ENCODE measurements around the gene ZNF674. TPM values are rescaled to one million over a fixed set of nuclear protein-coding genes. Genes with fewer than 3 reads are reported as not detected.

ZNF674 gene
- total RNA-seq, 2 donors from 2014 or later: 3.7 to 4.3 TPM

DNA sequence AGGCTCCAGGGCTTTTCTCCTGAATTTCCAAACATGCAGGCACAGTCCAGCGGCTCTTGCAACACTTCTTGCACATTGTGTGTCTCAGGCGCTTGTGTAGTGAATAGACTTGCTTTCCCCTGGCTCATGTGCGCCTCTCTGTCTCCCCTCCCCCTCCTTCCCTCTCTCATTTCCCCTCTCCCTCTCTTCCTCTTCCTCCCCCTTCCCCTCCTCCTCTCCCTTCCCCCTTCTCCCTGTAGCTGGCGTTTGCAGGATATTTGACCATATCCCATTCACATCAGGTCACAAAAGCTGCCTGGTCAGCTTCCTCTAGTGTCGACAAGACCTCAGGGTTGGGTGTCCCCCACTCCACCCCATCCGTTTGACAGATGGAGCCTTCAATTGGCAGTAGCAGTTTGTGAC is 30.8 kb upstream of the ZNF674 start:
- ATAC-seq (replicated peaks in 1 of 2) (no peak), DNase-seq (no peak)
- Mint-ChIP-seq H3K4me3 (peak overlapping the region; percentile 86 to 88), H3K27ac (peak overlapping the region; percentile 14), H3K36me3 (ENCODE audit: insufficient read depth in 2 of 2) (peaks cover 0 to 5% of the 10 kb centered on the region in 2 donors), H3K4me1 (ENCODE audit: low read depth) (peaks cover 53% of the 10 kb centered on the region), H3K9me3 (no peaks in the 10 kb centered on the region), H3K27me3 (ENCODE audit: low read depth) (peaks cover 8% of the 10 kb centered on the region)

DNA sequence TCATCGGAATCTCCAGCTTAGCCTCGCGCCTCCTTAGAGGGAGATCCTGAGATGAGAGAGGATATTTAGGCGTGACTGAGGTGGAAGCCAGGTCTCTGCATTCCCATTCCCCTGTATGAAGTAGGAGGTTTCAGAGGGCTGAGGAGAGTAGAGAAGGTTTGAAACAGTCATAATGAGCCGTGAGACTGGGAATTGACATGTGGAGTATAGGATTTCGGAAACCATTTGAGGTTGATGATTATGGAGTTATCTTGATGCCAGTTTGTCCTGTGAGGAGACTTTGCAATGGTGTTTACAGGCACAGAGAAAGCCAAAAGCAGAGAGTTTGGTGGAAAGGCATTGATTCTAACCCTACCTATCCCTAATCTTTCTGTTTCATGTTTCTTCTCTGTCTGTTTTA is 30.4 kb upstream of the ZNF674 start:
- H3K27ac Mint-ChIP-seq: no peak overlapping the region
- no peaks in the 10 kb centered on the region for H3K9me3 Mint-ChIP-seq
- peaks cover 55% of the 10 kb centered on the region for H3K4me1 Mint-ChIP-seq (ENCODE audit: low read depth)
- H3K27me3 Mint-ChIP-seq (ENCODE audit: low read depth): peaks cover 8% of the 10 kb centered on the region
- ATAC-seq (replicated peaks in 1 of 2): no peak
- DNase-seq: no peak
- peaks cover 0 to 5% of the 10 kb centered on the region in 2 donors for H3K36me3 Mint-ChIP-seq (ENCODE audit: insufficient read depth in 2 of 2)
- peak overlapping the region; percentile 86 to 88 for H3K4me3 Mint-ChIP-seq

DNA sequence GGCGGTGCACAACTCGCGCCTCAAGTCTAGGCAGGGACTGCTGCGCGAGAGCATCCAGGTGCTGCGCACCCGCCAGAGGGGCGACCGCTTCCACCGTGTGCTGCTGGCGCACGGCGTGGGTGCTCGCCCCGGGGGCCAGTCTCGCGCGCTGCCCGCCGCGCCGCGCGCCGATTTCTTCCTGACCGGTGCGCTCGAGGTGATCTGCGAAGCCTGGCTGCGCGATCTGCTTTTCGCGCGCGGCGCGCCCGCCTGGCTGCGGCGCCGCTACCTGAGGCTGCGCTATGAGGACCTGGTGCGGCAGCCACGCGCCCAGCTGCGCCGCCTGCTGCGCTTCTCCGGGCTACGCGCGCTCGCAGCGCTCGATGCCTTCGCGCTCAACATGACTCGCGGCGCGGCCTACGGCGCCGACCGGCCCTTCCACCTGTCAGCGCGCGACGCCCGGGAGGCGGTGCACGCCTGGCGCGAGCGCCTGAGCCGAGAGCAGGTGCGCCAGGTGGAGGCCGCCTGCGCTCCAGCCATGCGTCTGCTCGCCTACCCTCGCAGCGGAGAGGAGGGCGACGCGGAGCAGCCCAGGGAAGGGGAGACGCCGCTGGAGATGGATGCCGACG is 29.7 kb upstream of the ZNF674 start:
- H3K4me3 Mint-ChIP-seq: peak overlapping the region; percentile 86 to 88
- DNase-seq (peak; percentile 55 to 59), ATAC-seq (replicated peaks in 1 of 2) (peak; percentile 9 to 27)
- H3K9me3 Mint-ChIP-seq: no peaks in the 10 kb centered on the region
- no peak overlapping the region for H3K27ac Mint-ChIP-seq
- H3K4me1 Mint-ChIP-seq (ENCODE audit: low read depth): peaks cover 55% of the 10 kb centered on the region
- H3K36me3 Mint-ChIP-seq (ENCODE audit: insufficient read depth in 2 of 2): peaks cover 0 to 5% of the 10 kb centered on the region in 2 donors
- peaks cover 8% of the 10 kb centered on the region for H3K27me3 Mint-ChIP-seq (ENCODE audit: low read depth)

DNA sequence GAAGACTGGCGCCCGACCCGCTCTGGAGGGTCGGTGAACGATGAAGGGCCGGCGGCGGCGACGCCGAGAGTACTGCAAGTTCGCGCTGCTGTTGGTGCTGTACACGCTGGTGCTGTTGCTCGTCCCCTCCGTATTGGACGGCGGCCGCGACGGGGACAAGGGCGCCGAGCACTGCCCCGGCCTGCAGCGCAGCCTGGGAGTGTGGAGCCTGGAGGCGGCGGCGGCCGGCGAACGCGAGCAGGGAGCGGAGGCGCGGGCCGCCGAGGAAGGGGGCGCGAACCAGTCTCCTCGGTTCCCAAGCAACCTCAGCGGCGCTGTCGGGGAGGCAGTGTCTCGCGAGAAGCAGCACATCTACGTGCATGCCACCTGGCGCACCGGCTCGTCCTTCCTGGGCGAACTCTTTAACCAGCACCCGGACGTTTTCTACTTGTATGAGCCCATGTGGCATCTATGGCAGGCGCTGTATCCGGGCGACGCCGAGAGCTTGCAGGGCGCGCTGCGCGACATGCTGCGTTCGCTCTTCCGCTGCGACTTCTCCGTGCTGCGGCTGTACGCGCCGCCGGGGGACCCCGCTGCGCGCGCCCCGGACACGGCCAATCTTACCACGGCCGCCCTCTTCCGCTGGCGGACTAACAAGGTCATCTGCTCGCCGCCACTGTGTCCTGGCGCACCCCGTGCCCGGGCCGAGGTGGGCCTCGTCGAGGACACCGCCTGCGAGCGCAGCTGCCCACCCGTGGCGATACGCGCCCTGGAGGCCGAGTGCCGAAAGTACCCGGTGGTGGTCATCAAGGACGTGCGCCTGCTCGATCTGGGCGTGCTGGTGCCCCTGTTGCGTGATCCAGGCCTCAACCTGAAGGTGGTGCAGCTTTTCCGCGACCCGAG is 28.9 kb upstream of the ZNF674 start:
- peak; percentile 43 to 46 for ATAC-seq (replicated peaks in 1 of 2)
- Mint-ChIP-seq H3K27me3 (ENCODE audit: low read depth) (peaks cover 8% of the 10 kb centered on the region), H3K36me3 (ENCODE audit: insufficient read depth in 2 of 2) (peaks cover 0 to 5% of the 10 kb centered on the region in 2 donors), H3K27ac (peak overlapping the region; percentile 42), H3K4me3 (peak overlapping the region; percentile 86 to 88), H3K4me1 (ENCODE audit: low read depth) (peaks cover 50% of the 10 kb centered on the region), H3K9me3 (no peaks in the 10 kb centered on the region)
- peak; percentile 68 to 78 for DNase-seq

DNA sequence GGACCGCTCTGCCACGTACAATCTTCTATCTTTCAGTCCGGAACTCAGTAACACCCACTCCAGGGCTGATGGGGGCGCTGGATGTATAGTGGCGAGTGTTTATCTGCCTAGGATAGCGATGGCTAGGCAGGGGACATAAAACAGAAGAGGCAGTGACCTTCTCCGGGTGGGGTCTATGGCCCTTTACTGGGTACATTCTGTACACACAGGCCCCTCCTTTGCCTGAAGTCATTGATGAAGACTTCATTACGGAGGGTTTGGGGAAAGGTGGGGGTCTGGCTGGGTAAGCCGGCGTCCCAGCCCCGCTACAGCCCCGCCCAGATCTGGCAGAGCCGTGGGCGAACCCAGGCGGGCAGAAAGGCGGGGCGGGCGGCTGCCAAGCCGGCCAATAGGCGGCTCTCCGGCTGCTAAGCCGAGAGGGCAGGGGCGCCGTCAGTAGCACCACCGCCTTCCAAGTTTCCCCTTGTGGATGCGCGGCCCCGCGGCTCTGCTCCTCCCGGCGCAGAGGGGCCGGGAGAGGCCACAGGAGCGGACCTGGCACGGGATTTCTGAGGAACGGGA is 28.2 kb upstream of the ZNF674 start, which contains the start of gene CHST7:
CHST7 (plus strand) TSS at position 435 of the 561 bp plus-strand sequence. CDS start 167 bp downstream, outside the sequence.
- Mint-ChIP-seq H3K27me3 (ENCODE audit: low read depth) (peaks cover 14% of the 10 kb centered on the region), H3K4me3 (peak within 1 kb of the TSS; percentile 86 to 88), H3K27ac (peak within 1 kb of the TSS; percentile 95), H3K9me3 (no peaks in the 10 kb centered on the region), H3K4me1 (ENCODE audit: low read depth) (peaks cover 49% of the 10 kb centered on the region), H3K36me3 (ENCODE audit: insufficient read depth in 2 of 2) (peaks cover 0 to 3% of the 10 kb centered on the region in 2 donors)
- ATAC-seq (replicated peaks in 1 of 2) (peak; percentile 61), DNase-seq (peak; percentile 71 to 76)

DNA sequence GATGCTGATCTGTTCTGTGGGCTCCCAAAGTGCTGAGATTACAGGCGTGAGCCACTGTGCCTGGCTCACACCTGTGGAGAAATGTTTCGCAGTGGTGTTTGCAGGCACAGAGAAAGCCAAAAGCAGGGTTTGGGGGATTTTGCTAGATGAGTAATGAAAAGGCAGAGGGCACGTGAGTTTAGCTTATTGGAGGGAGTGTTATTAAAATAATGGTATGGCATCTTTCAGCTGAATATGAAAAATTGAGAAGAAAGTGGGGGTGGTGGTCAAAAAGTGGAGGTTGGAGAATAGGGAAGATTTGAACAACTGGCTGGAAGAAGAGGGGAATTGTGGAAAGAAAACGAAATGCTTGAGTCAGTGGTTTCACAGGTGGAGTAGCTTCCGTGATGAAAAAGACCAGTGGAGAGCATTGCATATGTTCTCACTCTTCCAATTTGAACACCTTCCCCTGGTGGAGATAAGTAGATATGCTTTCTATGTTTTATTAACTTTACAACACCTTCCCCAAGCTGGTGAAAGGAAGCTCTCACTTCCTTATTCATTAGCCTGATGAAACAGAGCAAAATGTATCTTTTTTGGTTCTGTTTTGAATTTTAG is 27.2 kb upstream of the ZNF674 start:
- Mint-ChIP-seq H3K4me1 (ENCODE audit: low read depth) (peaks cover 42% of the 10 kb centered on the region), H3K4me3 (peak overlapping the region; percentile 86 to 88), H3K27me3 (ENCODE audit: low read depth) (peaks cover 14% of the 10 kb centered on the region), H3K27ac (peak overlapping the region; percentile 95), H3K9me3 (no peaks in the 10 kb centered on the region), H3K36me3 (ENCODE audit: insufficient read depth in 2 of 2) (peaks cover 0 to under 1% of the 10 kb centered on the region in 2 donors)
- ATAC-seq (replicated peaks in 1 of 2): peak; percentile 65 to 68
- peak; percentile 48 to 68 for DNase-seq

DNA sequence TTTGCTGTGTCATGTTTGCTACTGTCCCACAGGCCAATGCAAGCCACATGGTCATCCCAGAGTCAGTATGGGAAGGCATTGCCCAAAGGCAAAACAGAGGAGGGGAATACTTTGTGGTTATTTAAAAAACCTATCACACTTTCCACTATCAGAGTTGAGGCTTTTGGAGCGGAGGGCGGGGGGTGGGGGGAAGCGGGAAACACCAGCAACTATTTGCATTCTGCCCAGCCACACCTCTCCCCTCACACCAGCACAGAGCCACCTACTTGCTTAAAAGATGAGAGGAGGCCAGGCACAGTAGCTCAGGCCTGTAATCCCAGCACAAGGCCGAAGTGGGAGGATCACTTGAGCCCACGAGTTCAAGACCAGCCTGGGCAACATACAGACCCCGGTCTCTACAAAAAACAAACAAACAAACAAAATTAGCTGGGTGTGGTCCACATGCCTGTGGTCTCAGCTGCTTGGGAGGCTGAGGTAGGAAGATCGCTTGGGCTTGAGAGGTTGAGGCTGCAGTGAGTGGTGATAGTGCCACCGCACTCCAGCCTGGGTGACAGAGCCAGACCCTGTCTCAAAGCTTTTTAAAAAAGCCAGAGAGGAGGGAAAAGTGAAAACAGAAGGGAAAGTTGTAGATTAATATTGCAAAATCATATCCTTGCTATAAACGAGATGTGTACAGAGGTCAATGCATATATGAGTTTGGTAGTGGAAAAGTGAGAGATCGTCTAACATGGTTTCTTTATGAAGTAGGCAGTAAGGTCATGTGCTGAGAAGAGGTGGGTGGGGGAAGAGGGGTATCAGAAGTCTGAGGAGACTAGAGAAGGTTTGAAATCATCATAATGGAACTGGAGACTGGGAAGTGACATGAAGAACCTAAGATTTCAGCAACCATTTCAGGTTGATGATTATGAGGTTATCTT is 26.5 kb upstream of the ZNF674 start:
- H3K27ac Mint-ChIP-seq: peak overlapping the region; percentile 95

DNA sequence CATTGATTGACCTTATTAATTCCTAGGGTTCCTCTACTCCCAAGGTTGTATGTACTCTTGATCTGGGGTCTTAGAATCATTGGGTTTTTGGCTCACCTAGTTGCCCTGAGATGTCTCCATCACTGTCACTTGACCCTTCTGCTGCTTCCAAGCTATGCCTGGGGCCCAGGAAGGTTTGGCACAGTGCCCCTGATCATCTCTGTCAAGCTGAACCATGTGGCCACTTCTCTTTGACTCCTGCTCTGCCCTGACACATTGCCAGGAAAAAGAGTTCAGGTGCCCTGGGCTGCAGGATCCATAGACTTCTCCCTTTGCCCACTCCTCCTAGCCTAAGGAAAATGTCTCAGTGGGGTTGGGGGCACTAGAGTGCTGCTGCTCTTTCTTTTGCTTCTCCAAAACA is 24.4 kb upstream of the ZNF674 start:
- peaks cover 6% of the 10 kb centered on the region for H3K27me3 Mint-ChIP-seq (ENCODE audit: low read depth)
- ATAC-seq (replicated peaks in 1 of 2) (no peak), DNase-seq (no peak)
- no peaks in the 10 kb centered on the region for H3K9me3 Mint-ChIP-seq
- H3K4me3 Mint-ChIP-seq: no peak overlapping the region
- H3K27ac Mint-ChIP-seq: no peak overlapping the region
- peaks cover 0 to 3% of the 10 kb centered on the region in 2 donors for H3K36me3 Mint-ChIP-seq (ENCODE audit: insufficient read depth in 2 of 2)
- H3K4me1 Mint-ChIP-seq (ENCODE audit: low read depth): peaks cover 26% of the 10 kb centered on the region

More for the DNA sequence above, 26.5 kb upstream of the ZNF674 start:
- H3K4me3 Mint-ChIP-seq: peak overlapping the region; percentile 86 to 88
- H3K27me3 Mint-ChIP-seq (ENCODE audit: low read depth): peaks cover 12% of the 10 kb centered on the region
- H3K9me3 Mint-ChIP-seq: no peaks in the 10 kb centered on the region
- DNase-seq (no peak), ATAC-seq (replicated peaks in 1 of 2) (no peak)
- peaks cover 36% of the 10 kb centered on the region for H3K4me1 Mint-ChIP-seq (ENCODE audit: low read depth)
- peaks cover 0 to 1% of the 10 kb centered on the region in 2 donors for H3K36me3 Mint-ChIP-seq (ENCODE audit: insufficient read depth in 2 of 2)

DNA sequence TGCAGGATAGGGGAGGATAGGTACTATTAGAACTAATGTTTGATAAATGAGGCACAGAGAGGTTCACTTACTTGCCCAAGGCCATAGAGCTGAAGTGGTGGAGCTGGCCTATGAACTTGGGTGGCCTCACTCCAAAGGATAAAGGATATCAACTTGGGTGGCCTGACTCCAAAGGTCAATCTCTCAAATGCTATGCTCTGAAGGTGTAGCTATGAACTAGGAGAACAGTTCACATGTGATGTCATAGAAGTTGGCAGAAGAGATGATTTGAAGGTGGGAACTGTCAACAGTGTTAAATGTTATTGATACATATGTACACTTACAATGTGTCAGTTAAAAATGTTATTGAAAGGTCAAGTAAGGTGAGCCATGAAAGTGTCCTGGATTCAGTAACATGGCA is 22.2 kb upstream of the ZNF674 start:
- DNase-seq: no peak
- ATAC-seq (replicated peaks in 1 of 2): no peak
- H3K36me3 Mint-ChIP-seq (ENCODE audit: insufficient read depth in 2 of 2): peaks cover 0 to 3% of the 10 kb centered on the region in 2 donors
- peaks cover 8% of the 10 kb centered on the region for H3K27me3 Mint-ChIP-seq (ENCODE audit: low read depth)
- H3K4me3 Mint-ChIP-seq: no peak overlapping the region
- H3K9me3 Mint-ChIP-seq: no peaks in the 10 kb centered on the region
- peaks cover 18% of the 10 kb centered on the region for H3K4me1 Mint-ChIP-seq (ENCODE audit: low read depth)
- H3K27ac Mint-ChIP-seq: no peak overlapping the region

DNA sequence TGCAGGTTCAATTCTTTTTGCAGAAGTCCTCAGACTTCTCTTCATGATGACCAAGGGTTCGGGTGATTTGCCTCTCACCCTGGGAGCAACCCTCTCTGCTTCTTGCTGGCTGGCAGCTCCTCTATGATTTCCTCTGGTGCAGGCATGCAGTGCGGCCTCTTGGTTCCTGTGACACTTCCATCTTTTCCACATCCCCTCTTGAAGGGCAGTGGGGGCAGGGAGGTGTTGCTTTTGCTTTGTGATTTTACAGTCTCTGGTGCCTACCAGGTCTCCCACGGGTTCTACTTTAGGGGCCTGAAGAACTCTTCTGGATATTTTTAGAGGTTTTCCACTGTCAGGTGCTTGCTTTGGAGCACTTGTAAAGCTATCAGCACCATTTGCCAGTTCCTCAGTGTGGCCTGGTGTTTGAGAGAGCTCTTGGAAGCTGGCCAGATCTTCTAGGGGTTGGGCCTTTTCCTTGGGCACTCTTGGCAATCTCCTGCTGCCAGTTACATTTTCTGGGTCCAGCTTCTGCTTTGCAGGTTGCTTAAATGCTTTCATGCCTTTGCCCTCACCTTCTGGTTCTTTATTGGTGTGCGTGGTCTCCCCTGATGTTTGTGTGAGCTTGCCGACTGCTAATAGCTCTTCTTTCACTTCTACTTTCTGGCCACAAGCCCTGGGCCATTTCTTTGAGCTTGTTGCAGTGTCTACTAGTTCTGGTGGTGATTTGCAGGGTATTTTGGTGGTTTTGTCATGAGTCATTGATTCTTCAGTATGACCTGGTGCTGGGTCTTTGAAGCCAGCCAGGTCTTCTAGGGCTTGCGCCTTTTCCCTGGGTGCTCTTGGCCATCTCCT is 16.8 kb upstream of the ZNF674 start:
- peak overlapping the region in 1 of 2 donors; percentile 22 for H3K4me3 Mint-ChIP-seq
- DNase-seq (peak; percentile 22 to 47), ATAC-seq (replicated peaks in 1 of 2) (peak; percentile 96 to 99)
- H3K4me1 Mint-ChIP-seq (ENCODE audit: low read depth): peaks cover 16% of the 10 kb centered on the region
- H3K36me3 Mint-ChIP-seq (ENCODE audit: insufficient read depth in 2 of 2): peaks cover 0 to 2% of the 10 kb centered on the region in 2 donors
- H3K27ac Mint-ChIP-seq: no peak overlapping the region
- H3K9me3 Mint-ChIP-seq: no peaks in the 10 kb centered on the region
- H3K27me3 Mint-ChIP-seq (ENCODE audit: low read depth): peaks cover 21% of the 10 kb centered on the region

DNA sequence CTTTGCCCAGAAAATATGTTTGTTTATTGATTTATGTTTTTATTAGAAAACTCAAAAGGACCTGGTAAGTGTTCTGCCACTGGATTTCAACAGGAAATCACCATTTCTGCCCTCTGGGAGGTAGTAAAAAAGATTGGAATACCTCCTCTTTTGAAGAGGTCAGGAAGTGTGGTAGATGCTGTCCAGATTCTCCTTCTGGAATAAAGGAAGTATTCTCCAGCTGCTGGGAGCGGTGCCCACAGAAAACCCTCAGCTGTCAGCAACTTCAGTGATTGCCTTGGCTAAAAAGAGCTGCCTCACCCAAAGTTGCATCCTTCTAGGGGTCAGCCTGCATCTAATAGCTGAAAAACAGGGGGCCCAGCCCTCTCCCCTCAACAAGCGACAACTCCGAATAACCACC is 13.8 kb upstream of the ZNF674 start:
- Mint-ChIP-seq H3K9me3 (no peaks in the 10 kb centered on the region), H3K4me1 (ENCODE audit: low read depth) (peaks cover 16% of the 10 kb centered on the region), H3K36me3 (ENCODE audit: insufficient read depth in 2 of 2) (no peaks in the 10 kb centered on the region), H3K27me3 (ENCODE audit: low read depth) (peaks cover 24% of the 10 kb centered on the region), H3K4me3 (no peak overlapping the region), H3K27ac (no peak overlapping the region)
- DNase-seq (no peak), ATAC-seq (replicated peaks in 1 of 2) (no peak)

Measured in activated T-cell treated with anti-CD3 and anti-CD28 coated beads, Interleukin-2, amount 50 U/mL, for 72 hours (primary cell).